ENCODE results near the gene KLHDC7A.

The KLHDC7A gene

DNA sequence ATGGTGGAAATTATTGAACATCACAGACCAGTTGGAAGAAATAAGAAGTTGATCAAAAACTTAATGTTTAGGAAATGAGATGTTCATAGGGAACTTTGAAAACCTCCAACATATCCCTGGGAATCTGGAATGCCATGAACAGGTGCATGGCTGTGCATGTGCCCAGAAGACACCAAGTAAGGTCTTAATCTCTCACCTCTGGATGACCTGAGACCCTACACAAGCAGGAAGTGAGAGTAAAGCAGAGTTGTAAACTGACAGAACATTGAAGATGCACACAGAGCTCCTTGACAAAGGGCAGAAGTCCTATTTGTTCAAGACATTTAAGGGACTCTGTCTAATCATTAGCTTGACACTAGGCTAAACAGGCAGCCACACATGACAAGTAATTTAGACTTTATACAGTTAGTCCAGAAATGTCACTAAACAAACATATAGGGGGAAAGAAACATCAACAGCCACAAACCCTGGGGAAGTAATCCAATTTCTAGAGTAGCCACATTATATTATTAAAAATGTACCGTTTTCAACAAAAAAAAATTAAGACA, 34.5 kb downstream of the KLHDC7A start:
- in situ Hi-C loops (cut with HindIII; ENCODE audit: low pct_ligation_motif_present, low sequenced_read_pairs): no loop called here
- TF ChIP-seq CTCF (IDR thresholded peaks at IDR 0.05; ENCODE audit: low read depth, low read length, missing control alignments): no peak
- no peak for DNase-seq

DNA sequence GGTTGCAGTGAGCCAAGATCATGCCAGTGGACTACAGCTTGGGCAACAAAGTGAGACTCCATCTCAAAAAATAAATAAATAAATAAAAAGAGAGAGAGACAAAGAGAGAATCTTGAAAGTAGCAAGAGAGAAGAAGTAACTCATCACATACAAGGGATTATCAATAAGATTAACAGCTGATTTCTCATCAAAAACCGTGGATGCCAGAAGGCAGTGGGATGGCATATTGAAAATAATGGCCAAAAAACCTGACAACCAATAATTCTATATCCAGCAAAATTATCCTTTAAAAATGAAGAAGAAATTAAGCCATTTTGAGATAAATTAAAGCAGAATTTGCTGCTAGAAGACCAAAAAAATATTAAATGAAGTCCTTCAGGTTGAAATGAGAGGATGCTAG, 35.7 kb downstream of the KLHDC7A start:
- Histone ChIP-seq H3K27me3 (replicated peaks) (no peaks in the 10 kb centered on the region), H3K36me3 (replicated peaks) (no peaks in the 10 kb centered on the region), H3K4me3 (ENCODE audit: low read depth, low read length) (no peak overlapping the region), H3K27ac (no peak overlapping the region)
- in situ Hi-C loops (cut with HindIII; ENCODE audit: low pct_ligation_motif_present, low sequenced_read_pairs): no loop called here
- no peak for DNase-seq
- no peak for TF ChIP-seq CTCF (IDR thresholded peaks at IDR 0.05; ENCODE audit: low read depth, low read length, missing control alignments)

More for the DNA sequence above, 34.5 kb downstream of the KLHDC7A start:
- no peaks in the 10 kb centered on the region for H3K36me3 ChIP-seq (replicated peaks)
- no peak overlapping the region for H3K27ac ChIP-seq
- no peaks in the 10 kb centered on the region for H3K27me3 ChIP-seq (replicated peaks)
- no peak overlapping the region for H3K4me3 ChIP-seq (ENCODE audit: low read depth, low read length)

DNA sequence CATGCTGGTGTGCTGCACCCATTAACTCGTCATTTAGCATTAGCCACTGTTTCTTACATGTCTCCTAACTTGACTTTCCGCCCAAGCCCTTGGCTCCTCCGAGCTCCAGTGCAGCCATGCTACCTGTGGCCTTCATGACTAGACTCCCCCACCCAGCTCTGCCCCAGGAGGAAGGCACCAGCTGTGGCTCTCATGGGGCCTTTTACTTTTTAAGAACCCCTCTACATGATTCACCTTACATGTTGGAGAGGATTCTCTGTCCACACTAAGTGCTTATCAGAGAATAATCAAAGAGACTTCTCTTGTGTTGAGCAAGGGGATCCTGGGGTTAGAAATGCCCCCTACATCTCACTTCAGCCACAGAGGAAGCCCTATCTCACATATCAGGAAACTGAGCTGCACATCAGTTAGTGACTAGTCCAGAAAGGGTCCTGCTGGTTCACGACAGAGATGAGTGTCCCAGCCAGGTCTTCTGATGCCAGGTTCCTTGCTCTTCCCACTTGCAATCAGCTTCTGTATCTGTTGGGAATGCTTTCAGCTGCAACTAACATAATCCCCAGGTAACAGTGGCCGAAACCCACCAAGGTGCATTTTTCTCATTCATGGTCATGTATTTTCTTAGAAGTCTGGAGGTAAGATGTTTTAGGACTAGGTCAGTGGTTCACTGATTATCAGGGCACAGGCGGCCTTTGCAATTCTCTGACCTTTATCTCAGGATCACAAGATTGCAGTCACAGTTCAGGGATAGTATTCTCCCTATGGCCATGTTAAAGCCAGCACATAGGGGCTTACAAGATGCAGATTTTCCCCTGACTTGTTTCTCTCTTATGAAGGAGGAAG, 45.9 kb downstream of the KLHDC7A start:
- H3K36me3 ChIP-seq (replicated peaks): no peaks in the 10 kb centered on the region
- H3K4me3 ChIP-seq (ENCODE audit: low read depth, low read length): no peak overlapping the region
- no peaks in the 10 kb centered on the region for H3K27me3 ChIP-seq (replicated peaks)
- no peak for TF ChIP-seq CTCF (IDR thresholded peaks at IDR 0.05; ENCODE audit: low read depth, low read length, missing control alignments)
- in situ Hi-C loops (cut with HindIII; ENCODE audit: low pct_ligation_motif_present, low sequenced_read_pairs): no loop called here
- no peak overlapping the region for H3K27ac ChIP-seq
- DNase-seq: no peak

DNA sequence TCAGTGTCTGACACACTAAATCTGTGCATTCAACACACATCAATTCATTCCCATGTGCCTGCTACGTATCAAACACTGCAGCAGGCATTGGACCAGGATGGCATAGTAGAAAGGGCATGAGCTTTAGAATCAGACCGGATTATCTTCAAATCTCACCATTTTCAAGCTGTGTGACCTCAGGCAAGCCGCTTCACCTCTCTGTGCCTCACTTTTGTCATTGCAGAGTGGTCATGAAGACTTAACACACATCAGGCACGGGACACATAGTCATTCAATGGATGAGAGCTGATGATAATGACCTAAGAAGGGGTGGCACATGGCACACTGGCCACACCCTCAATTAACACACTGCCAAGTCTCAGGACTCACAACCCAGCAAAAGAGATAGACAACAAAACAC, 46.8 kb downstream of the KLHDC7A start:
- H3K4me3 ChIP-seq (ENCODE audit: low read depth, low read length): no peak overlapping the region
- H3K27ac ChIP-seq: no peak overlapping the region
- DNase-seq: no peak
- H3K27me3 ChIP-seq (replicated peaks): no peaks in the 10 kb centered on the region
- TF ChIP-seq CTCF (IDR thresholded peaks at IDR 0.05; ENCODE audit: low read depth, low read length, missing control alignments): no peak
- no peaks in the 10 kb centered on the region for H3K36me3 ChIP-seq (replicated peaks)
- in situ Hi-C loops (cut with HindIII; ENCODE audit: low pct_ligation_motif_present, low sequenced_read_pairs): no loop called here

DNA sequence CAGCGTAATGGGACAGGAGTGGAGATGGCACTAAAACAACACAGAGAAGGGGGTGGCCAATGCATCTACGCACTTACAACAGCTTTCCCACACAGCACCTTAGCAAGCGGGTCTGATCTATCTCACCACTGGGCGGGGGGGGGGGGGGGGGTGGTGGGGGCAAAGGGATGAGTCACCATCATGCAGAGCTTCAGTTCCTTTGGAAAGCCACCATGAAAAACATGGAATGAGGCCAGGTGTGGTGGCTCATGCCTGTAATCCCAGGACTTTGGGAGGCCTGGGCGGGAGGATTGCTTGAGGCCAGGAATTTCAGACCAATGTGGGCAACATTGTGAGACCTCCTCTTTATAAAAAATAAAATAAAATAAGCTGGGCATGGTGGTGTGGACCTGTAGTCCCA, 47.2 kb downstream of the KLHDC7A start:
- H3K27ac ChIP-seq: no peak overlapping the region
- H3K4me3 ChIP-seq (ENCODE audit: low read depth, low read length): no peak overlapping the region
- no peaks in the 10 kb centered on the region for H3K36me3 ChIP-seq (replicated peaks)
- no peak for TF ChIP-seq CTCF (IDR thresholded peaks at IDR 0.05; ENCODE audit: low read depth, low read length, missing control alignments)
- no peak for DNase-seq
- in situ Hi-C loops (cut with HindIII; ENCODE audit: low pct_ligation_motif_present, low sequenced_read_pairs): no loop called here
- no peaks in the 10 kb centered on the region for H3K27me3 ChIP-seq (replicated peaks)
